GM12891 (cell line): ENCODE results near the gene LYST.
"Not testable (repeated sequence)": the region's sequence is repeated elsewhere in the genome, so short reads cannot be mapped to it uniquely, and the experiment has no call there.

Experiments used
- DNase-seq: peaks from one replicate; pipeline ENCODE4 v3.0.0; 2011; ENCODE audit warnings: low spot score; ENCODE audit not compliant: insufficient read length
- FAIRE-seq: peaks from 2 replicates; lab custom pipeline; 2011; peaks lifted over from hg19 to GRCh38; lab: Jason Lieb, UNC
- PAX5 ChIP-seq: IDR thresholded peaks from 2 replicates; pipeline ENCODE4 v1.6.1; 2011; ENCODE audit warnings: low read length, moderate library complexity, mild to moderate bottlenecking; ENCODE audit not compliant: insufficient read depth, severe bottlenecking
- POLR2A ChIP-seq: IDR thresholded peaks from 2 replicates; pipeline ENCODE4 v1.6.1; 2011; ENCODE audit warnings: low read depth, low read length, control low read depth
- POLR2AphosphoS5 ChIP-seq: IDR thresholded peaks from 2 replicates; pipeline ENCODE4 v1.6.1; 2011; ENCODE audit warnings: low read depth, low read length, control low read depth
- POU2F2 ChIP-seq: IDR thresholded peaks from 2 replicates; pipeline ENCODE4 v1.6.1; 2011; ENCODE audit warnings: low read depth, mild to moderate bottlenecking, control low read depth, low read length, moderate library complexity
- SPI1 ChIP-seq: IDR thresholded peaks from 2 replicates; pipeline ENCODE4 v1.6.1; 2011; ENCODE audit warnings: low read depth, low read length, control low read depth
- TAF1 ChIP-seq: IDR thresholded peaks from 2 replicates; pipeline ENCODE4 v1.6.1; 2011; ENCODE audit warnings: low read depth, low read length, control low read depth

LYST gene

DNA sequence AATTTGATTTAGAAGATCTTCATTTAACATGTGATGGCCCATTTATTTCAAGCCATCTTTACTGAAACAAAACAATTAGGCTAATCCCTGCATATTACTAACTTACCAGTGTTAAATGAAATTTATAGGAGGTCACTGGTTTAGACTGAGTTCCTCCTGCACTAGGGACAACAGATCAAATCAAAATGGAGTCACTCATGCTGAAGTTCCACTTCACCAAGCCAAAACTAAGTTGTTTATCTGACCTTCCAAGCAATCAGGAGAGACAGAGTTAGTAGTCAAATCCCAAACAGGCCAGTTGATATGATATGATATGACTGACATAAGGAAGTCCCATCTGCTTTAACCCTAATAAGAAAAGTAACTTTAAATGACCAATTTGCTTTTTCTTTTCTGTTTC lies 4.8 kb downstream of the LYST start:
- TF ChIP-seq TAF1 (no peak), PAX5 (no peak), SPI1 (no peak), POLR2AphosphoS5 (no peak), POU2F2 (no peak), POLR2A (no peak)
- DNase-seq = no peak
- no peak for FAIRE-seq

DNA sequence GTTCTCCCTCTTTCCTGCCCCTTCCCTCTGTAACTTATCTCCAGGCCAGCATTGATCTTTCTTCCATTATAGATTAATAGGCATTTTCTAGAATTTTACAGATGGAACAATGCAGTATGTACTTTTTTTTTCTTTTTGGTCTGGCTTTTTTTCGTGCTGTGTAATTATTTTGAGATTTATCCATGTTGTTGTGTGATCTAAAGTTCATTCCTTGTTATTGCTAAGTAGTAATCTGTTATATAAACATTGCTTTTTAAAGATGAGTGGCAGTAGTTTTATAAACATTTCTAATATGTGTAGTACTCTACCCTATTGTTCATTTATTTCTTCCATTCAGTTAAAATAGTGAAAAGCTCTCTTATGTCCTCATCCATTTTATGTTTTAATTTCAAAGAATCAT lies 5.9 kb downstream of the LYST start:
- no peak for TF ChIP-seq SPI1
- TF ChIP-seq POLR2AphosphoS5 = no peak
- no peak for TF ChIP-seq POLR2A
- TF ChIP-seq TAF1 = no peak
- TF ChIP-seq PAX5 = no peak
- no peak for TF ChIP-seq POU2F2
- DNase-seq (no peak), FAIRE-seq (no peak)

DNA sequence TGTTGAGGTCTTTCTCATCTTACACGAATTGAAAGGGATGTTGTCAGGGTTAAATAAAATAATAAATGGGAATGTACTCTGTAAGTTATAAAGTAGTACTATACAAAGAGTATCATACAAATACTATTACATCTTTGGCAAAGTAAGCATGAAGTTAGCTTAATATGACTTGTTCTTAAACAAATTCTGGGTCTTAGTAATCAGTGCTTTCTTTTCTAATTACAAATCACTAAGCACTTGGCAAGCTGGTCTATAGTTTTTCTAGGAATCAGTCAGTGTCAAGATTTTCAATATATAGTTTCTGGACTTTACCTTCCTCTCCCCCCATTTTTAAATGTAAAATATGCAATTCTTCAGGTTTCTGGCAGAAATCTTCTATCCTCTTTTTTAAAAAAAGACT lies 6.9 kb downstream of the LYST start:
- DNase-seq (no peak), FAIRE-seq (no peak)
- no peak for TF ChIP-seq POLR2AphosphoS5
- TF ChIP-seq TAF1 = no peak
- TF ChIP-seq POLR2A = no peak
- no peak for TF ChIP-seq PAX5
- TF ChIP-seq POU2F2 = no peak
- no peak for TF ChIP-seq SPI1

DNA sequence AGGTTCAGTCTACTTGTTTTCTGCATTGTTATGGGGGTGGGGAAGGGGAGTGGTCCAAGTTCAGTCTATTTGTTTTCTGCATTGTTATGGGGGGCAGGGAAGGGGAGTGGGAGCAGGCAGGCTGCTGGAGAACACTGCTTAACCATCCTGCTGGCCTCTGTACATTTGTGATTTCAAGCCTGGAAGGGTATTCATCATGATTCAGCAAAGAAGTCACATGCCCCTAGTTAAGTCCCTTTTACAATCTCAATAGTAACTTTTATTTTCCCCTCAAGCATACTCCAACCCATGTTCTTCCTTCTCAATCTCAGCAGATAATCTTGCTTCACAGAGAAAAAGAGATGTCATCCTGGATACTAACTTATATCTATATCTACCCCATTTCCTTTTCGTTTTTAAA lies 7.9 kb downstream of the LYST start:
- FAIRE-seq (peak; percentile 45), DNase-seq (no peak)
- TF ChIP-seq TAF1 (no peak), POU2F2 (no peak), SPI1 (no peak), POLR2AphosphoS5 (no peak), POLR2A (no peak), PAX5 (no peak)

DNA sequence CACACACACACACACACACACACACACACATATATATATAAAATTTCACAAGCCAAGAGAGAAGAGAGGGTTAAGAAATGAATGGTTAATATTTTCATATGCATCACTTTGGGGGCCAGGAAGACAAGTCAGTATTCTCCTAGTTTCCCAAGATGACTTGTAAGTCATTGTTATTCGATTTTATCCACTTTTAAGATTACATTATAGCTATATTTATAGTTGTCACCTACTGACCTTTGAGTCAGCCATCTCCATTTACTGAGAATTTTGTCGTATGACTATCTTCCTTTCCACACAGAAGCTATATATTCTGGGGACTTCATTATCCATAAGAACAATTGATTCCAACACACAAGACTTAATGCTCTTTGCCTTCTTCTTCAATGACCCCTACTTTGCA lies 8.9 kb downstream of the LYST start:
- DNase-seq = no peak
- FAIRE-seq = no peak
- no peak for TF ChIP-seq POLR2A

DNA sequence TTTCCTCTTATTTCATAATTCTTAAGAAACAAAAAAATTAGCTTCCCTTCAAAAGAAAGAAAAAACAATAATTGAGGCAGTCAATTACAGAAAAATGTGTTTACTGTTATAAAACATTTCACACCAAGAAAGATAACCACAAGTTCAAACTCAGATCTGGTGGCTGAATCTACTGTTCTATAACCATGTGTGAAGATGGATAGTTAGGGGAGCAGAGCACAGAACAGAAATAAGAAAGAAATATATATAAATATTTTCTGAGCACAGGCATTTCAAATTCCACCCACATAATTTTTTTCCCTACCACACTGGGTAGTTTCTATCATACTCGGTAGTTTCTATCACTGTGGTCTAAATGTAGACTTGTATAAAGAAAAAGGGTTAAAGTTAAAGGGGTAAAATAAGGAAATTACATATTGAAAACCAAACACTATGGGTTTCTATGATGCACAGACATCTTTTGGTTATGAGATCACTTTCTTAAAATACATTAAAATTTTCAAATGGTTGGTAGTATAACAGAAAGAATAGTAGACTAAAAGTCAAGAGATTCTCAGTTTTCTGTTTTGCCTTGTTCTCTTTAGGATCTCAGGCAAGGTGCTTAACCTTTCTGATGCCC lies 10.8 kb downstream of the LYST start:
- no peak for FAIRE-seq
- TF ChIP-seq POLR2AphosphoS5 (no peak), PAX5 (no peak), TAF1 (no peak), POLR2A (no peak), SPI1 (no peak), POU2F2 (no peak)
- no peak for DNase-seq

DNA sequence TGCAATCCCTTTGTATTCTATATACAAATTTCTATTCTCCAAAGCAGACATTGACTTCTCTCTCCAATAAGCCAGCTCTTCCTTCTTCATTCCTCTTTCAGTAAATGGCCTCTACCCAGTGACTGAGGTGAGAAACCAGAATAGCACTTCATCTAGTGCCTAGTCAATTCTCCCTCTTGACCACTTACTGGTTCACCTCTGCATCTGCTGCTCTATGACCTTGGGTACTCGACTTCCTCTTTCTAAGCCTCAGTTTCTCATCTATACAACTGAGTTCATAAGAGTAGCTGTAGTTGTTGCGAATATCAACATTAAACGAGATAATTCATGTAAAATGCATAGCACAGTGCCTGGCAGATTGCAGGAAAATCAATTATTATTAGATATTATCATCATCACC lies 12.4 kb downstream of the LYST start:
- FAIRE-seq (peak; percentile 33), DNase-seq (no peak)

DNA sequence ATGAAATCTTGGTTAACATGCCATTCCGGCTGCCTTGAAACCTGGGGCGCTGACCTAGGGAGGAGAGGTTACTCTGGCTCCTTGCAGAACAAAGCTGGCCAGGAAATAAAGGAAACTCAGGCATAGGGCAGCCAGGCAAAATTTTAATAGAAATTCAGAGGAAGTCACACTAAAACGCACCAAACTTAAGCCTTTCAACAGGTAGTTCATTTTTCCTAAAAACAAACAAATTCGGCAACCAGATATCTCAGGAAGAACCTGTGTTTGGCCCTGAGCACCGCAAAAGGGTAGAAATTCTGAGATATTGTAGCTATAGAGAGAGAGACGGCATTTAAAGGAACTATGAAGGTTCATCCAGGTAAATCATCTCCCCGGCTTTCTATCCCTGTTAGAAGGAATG lies 13.1 kb downstream of the LYST start:
- TF ChIP-seq POLR2A (no peak), POLR2AphosphoS5 (no peak), TAF1 (no peak), SPI1 (no peak), PAX5 (no peak), POU2F2 (no peak)
- DNase-seq (no peak), FAIRE-seq (no peak)

More for the DNA sequence above, 12.4 kb downstream of the LYST start:
- TF ChIP-seq SPI1 (peak; percentile 86), PAX5 (no peak), TAF1 (no peak), POLR2AphosphoS5 (no peak), POLR2A (no peak), POU2F2 (no peak)

DNA sequence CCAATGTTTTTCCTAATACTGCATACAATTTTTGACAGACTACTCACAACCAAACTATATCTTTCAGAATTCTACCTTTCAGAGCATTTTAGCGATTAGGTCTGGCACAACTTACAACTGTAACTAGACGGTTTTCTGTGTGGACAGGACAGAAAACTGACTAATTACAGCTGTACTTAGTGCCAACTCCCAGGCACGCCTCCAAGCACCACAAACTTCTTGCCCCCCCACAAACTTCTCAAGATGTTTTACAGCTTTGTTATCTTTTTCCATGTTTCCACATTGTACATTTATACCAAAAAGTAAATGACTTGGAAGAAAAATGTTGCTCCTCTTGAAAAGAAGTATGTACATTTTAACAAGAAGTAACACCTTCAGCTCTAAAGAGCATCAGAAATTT lies 13.8 kb downstream of the LYST start:
- DNase-seq (no peak), FAIRE-seq (no peak)
- TF ChIP-seq POLR2A = no peak

DNA sequence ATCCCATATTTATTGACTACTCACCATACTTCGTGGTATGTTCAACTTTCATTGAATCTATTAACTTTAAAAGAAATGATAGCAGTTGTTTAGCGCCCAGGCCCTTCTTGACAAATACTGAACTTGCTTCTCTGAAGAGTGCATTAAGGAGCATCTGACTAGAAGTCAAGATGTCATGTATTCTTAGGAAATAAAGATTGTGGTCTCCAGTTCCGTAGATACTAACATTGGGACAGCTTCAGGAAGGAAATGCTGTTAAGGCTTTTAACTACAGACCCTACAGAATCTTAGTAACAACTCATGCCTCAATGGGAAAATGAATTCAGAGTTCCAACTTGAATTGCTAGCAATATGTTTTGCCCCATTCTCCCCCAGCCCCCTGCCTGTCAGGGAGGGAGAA lies 14.8 kb downstream of the LYST start:
- DNase-seq = no peak
- TF ChIP-seq POLR2A (no peak), PAX5 (no peak), POU2F2 (no peak), SPI1 (no peak), POLR2AphosphoS5 (no peak), TAF1 (no peak)
- no peak for FAIRE-seq

DNA sequence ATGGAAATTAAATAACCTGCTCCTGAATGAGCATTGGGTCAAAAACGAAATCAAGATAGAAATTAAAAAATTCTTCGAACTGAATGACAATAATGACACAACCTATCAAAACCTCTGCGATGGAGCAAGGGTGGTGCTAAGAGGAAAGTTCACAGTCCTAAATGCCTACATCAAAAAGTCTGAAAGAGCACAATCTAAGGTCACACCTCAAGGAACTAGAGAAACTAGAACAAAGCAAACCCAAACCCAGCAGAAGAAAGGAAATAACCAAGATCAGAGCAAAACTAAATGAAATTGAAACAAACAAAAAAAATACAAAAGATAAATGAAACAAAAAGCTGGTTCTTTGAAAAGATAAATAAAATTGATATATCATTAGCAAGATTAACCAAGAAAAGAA lies 18.5 kb downstream of the LYST start:
- DNase-seq, FAIRE-seq: not testable (repeated sequence)

DNA sequence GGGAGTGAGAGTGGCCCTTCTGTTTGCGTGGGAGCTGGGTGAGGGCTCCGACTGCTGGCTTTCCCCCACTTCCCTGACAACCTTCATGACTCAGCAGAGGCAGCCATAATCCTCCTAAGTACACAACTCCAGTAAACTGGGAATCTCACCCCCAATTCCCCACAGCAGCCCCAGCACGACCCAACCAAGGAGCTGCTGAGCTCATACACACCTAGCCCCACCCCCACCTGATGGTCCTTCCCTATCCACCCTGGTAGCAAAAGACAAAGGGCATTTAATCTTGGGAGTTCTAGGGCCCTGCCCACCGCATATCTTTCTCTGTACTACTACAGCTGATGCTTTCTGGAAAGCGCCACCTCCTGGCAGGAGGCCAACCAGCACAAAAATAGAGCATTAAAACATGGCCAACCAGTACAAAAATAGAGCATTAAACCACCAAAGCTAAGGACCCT lies 21.0 kb downstream of the LYST start:
- FAIRE-seq, DNase-seq: not testable (repeated sequence)
